ENCODE measurements around the gene FABP6. TPM values are rescaled to one million over a fixed set of nuclear protein-coding genes. Genes with fewer than 3 reads are reported as not detected.

The FABP6 gene
- polyA plus RNA-seq, 2 of the 4 experiments (the other 2 are of a cell fraction): 0.75 to 0.93 TPM

- DNase-seq (ENCODE audit: low read depth in 1 of 2, low spot score in 1 of 2) (no peak), ATAC-seq (no peak), FAIRE-seq (no peak)
- Histone ChIP-seq H3K27ac (no peak overlapping the region), H3K4me2 (no peak overlapping the region), H3K4me1 (no peaks in the 10 kb centered on the region), H3K9me3 (no peaks in the 10 kb centered on the region), H3K4me3 (no peak overlapping the region)
- POLR2A ChIA-PET: interaction anchor here (0.6 kb wide), 1 partner anchor 30 kb away, joined by 4 read pairs; no protein-coding TSS in a partner anchor
- no peak for TF ChIP-seq ZNF302 (CRISPR knock-in tag; IDR thresholded peaks at IDR 0.05)
- TF ChIP-seq FOXS1 (CRISPR knock-in tag; IDR thresholded peaks at IDR 0.05): no peak
- TF ChIP-seq HOXA7 (CRISPR knock-in tag; IDR thresholded peaks at IDR 0.05): no peak
- TF ChIP-seq MYC (IDR thresholded peaks at IDR 0.05; ENCODE audit: borderline replicate concordance, low read length): no peak
- no peak for TF ChIP-seq HEYL (CRISPR knock-in tag; IDR thresholded peaks at IDR 0.05)
- no peak for TF ChIP-seq SMC3 (IDR thresholded peaks at IDR 0.05)
- TF ChIP-seq MAX (IDR thresholded peaks at IDR 0.05): no peak
- no peak for TF ChIP-seq REST (IDR thresholded peaks at IDR 0.05)
- TF ChIP-seq MAZ (IDR thresholded peaks at IDR 0.05; ENCODE audit: borderline replicate concordance, low read depth, low read length): no peak
- TF ChIP-seq HOXB5 (CRISPR knock-in tag; IDR thresholded peaks at IDR 0.05): no peak
- no peak for TF ChIP-seq SREBF2 (IDR thresholded peaks at IDR 0.05)
- TF ChIP-seq CBX8 (IDR thresholded peaks at IDR 0.05): no peak
- no peak for TF ChIP-seq RCOR1 (IDR thresholded peaks at IDR 0.05; ENCODE audit: low read depth, low read length)
- no peak for TF ChIP-seq CEBPB (IDR thresholded peaks at IDR 0.05)
- TF ChIP-seq ESRRA (IDR thresholded peaks at IDR 0.05; ENCODE audit: borderline replicate concordance, low read length): no peak
- no peak for TF ChIP-seq BCL3 (IDR thresholded peaks at IDR 0.05)
- TF ChIP-seq CHD4 (IDR thresholded peaks at IDR 0.05; ENCODE audit: borderline replicate concordance): no peak
- no peak for TF ChIP-seq E2F6 (IDR thresholded peaks at IDR 0.05; ENCODE audit: borderline replicate concordance, low read depth)
- WGBS (ENCODE audit: missing lambda C conversion rate): 64% methylated on average over 11 of the region's 11 CpGs
- CTCF ChIA-PET: interaction anchor here (0.6 to 17.4 kb wide), 10 partner anchors 9 to 194 kb away, joined by 3 to 244 read pairs (median 4); no protein-coding TSS in a partner anchor
Observed at GRCh38 chr5:160197341-160198144, 31.8 kb upstream of the FABP6 start.

DNA sequence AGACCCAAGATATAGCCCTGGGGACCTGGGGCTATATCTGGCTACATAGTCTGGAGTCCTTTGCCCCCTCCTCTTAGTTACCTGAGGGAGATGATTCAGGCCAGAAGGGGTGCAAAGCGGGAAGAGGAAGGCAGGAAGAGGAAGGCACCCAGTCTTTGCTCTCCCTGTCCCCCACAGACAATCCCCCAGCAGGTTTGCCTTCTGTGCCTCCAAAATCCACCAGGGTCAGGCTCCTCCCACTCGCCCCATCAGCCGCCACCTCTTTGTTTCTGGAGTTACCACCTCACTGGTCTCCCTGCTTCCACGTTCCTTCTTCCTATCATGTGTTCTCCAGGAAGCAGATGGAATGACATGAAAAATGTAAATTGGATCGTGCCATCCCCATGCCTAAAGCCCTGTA lies 31.2 kb upstream of the FABP6 start:
- Histone ChIP-seq H3K4me2 (no peak overlapping the region), H3K27ac (no peak overlapping the region), H3K9me3 (no peaks in the 10 kb centered on the region), H3K4me1 (no peaks in the 10 kb centered on the region), H3K4me3 (no peak overlapping the region)
- TF ChIP-seq NPAS2 (CRISPR knock-in tag; IDR thresholded peaks at IDR 0.05; ENCODE audit: borderline replicate concordance) (no peak), CBX8 (IDR thresholded peaks at IDR 0.05) (no peak), HOXA7 (CRISPR knock-in tag; IDR thresholded peaks at IDR 0.05) (no peak), FOXS1 (CRISPR knock-in tag; IDR thresholded peaks at IDR 0.05) (no peak), NR3C1 (IDR thresholded peaks at IDR 0.05) (no peak), RARB (CRISPR knock-in tag; IDR thresholded peaks at IDR 0.05) (no peak), HOXB5 (CRISPR knock-in tag; IDR thresholded peaks at IDR 0.05) (no peak)
- POLR2A ChIA-PET: interaction anchor here (0.6 kb wide), 1 partner anchor 29 kb away, joined by 4 read pairs; no protein-coding TSS in a partner anchor
- ATAC-seq (no peak), DNase-seq (ENCODE audit: low read depth in 1 of 2, low spot score in 1 of 2) (no peak), FAIRE-seq (no peak)
- WGBS (ENCODE audit: missing lambda C conversion rate): 68% methylated on average over 5 of the region's 5 CpGs
- CTCF ChIA-PET: interaction anchor here (0.6 to 17.4 kb wide), 13 partner anchors 9 to 193 kb away, joined by 3 to 244 read pairs (median 6); no protein-coding TSS in a partner anchor

All from A549 (cell line).